ENCODE results near the gene PPP1R12C.

- TF ChIP-seq CTCF (conservative IDR thresholded peaks at IDR 0.05) (no peak), ZFX (IDR thresholded peaks at IDR 0.05) (no peak)
Observed at GRCh38 chr19:55098716-55099556, 18.5 kb downstream of the PPP1R12C start.
